Hepatocyte (in vitro differentiated cells): ENCODE data around the gene SPATC1L.

Experiments used
- EZH2phosphoT487 ChIP-seq: fragments of 200-600 bp; sonication (generic); IDR thresholded peaks from one replicate; pipeline ENCODE4 v1.6.1; 2018; ENCODE audit warnings: antibody characterized with exemption, mild to moderate bottlenecking, low read depth, moderate library complexity; ENCODE audit not compliant: unreplicated experiment, severe bottlenecking
- TF ChIP-seq, protein P1 (sequence below): fragments of 200-600 bp; sonication (generic); IDR thresholded peaks from 2 replicates; pipeline ENCODE4 v1.5.1; 2016; ENCODE audit warnings: antibody characterized with exemption, mild to moderate bottlenecking; ENCODE audit not compliant: poor library complexity

DNA sequence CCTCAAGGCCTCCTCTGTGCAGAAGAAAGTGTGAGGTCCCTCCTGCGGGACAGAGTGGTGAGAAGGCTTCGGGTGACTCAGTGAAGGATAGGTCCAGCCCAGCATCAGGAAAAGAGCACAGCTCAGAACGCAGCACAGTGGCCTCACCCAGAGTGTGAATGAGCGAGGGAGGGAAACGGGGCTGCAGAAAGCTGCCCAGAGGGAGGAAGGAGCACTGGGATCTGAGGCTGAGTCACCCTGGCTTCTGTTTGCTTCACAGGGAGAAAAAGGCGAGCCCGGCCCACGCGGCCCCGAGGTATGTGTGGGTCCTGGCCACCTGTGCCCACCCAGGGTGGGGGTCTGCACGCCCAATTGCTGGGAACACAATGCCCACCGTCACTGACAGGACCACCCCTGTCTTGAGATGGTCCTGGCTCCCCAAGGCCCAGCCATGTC, 62.0 kb downstream of the SPATC1L start:
- TF ChIP-seq, protein P1, sequence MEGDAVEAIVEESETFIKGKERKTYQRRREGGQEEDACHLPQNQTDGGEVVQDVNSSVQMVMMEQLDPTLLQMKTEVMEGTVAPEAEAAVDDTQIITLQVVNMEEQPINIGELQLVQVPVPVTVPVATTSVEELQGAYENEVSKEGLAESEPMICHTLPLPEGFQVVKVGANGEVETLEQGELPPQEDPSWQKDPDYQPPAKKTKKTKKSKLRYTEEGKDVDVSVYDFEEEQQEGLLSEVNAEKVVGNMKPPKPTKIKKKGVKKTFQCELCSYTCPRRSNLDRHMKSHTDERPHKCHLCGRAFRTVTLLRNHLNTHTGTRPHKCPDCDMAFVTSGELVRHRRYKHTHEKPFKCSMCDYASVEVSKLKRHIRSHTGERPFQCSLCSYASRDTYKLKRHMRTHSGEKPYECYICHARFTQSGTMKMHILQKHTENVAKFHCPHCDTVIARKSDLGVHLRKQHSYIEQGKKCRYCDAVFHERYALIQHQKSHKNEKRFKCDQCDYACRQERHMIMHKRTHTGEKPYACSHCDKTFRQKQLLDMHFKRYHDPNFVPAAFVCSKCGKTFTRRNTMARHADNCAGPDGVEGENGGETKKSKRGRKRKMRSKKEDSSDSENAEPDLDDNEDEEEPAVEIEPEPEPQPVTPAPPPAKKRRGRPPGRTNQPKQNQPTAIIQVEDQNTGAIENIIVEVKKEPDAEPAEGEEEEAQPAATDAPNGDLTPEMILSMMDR: no peak
- TF ChIP-seq EZH2phosphoT487: no peak
